Measurements from ENCODE around the gene CADPS2.

CADPS2 gene

GRCh38 chr7:122702872-122703510, 183.3 kb downstream of the CADPS2 start, which contains the start of gene RNF148:
RNF148 (minus strand) TSS chr7:122702922; CDS start chr7:122702750, 172 bp downstream.
- H3K36me3 ChIP-seq (replicated peaks; ENCODE audit: insufficient read depth, low read length) = no peaks in the 10 kb centered on the region
- H4K20me1 ChIP-seq (ENCODE audit: insufficient read depth, low read length) = no peaks in the 10 kb centered on the region
- no peaks in the 10 kb centered on the region for H3K9me3 ChIP-seq (replicated peaks; ENCODE audit: insufficient read depth, low read length)
- no peak within 1 kb of the TSS for H3K4me3 ChIP-seq (ENCODE audit: low read length)
- no peaks in the 10 kb centered on the region for H3K27me3 ChIP-seq (replicated peaks; ENCODE audit: insufficient read depth, low read length)
- no peak within 1 kb of the TSS for H3K27ac ChIP-seq (ENCODE audit: low read length)
- H3F3A ChIP-seq (ENCODE audit: insufficient read depth, low read length) = no peaks in the 10 kb centered on the region
- TF ChIP-seq EZH2phosphoT487 (IDR thresholded peaks at IDR 0.05; ENCODE audit: low read length) (no peak), EZH2 (optimal IDR thresholded peaks at IDR 0.05; ENCODE audit: low read depth, low read length) (no peak), CTCF (IDR thresholded peaks at IDR 0.05; ENCODE audit: low read length) (no peak)
- H3K79me2 ChIP-seq (ENCODE audit: low read length) = peaks cover 23% of the 10 kb centered on the region
- H3K9ac ChIP-seq (ENCODE audit: low read length) = no peak within 1 kb of the TSS
- no peaks in the 10 kb centered on the region for H3K4me1 ChIP-seq (ENCODE audit: low read length)
- no peak for DNase-seq
- H3K9me2 ChIP-seq (replicated peaks; ENCODE audit: insufficient read depth, low read length) = no peaks in the 10 kb centered on the region
- H2AFZ ChIP-seq (ENCODE audit: low read length) = no peak within 1 kb of the TSS
- no peak within 1 kb of the TSS for H3K4me2 ChIP-seq (ENCODE audit: low read depth, low read length)

GRCh38 chr7:122699017-122699416, 187.2 kb downstream of the CADPS2 start, which contains the start of gene RNF133:
RNF133 (minus strand) TSS chr7:122699117; CDS start chr7:122698918, 199 bp downstream.
- H4K20me1 ChIP-seq (ENCODE audit: insufficient read depth, low read length) = no peaks in the 10 kb centered on the region
- peaks cover 19% of the 10 kb centered on the region; the same call in 1 of the 2 replicates for H3K79me2 ChIP-seq (ENCODE audit: low read length)
- H3K27me3 ChIP-seq (replicated peaks; ENCODE audit: insufficient read depth, low read length) = no peaks in the 10 kb centered on the region
- H3K4me3 ChIP-seq (ENCODE audit: low read length) = no peak within 1 kb of the TSS
- H3K27ac ChIP-seq (ENCODE audit: low read length) = no peak within 1 kb of the TSS
- peaks cover 3% of the 10 kb centered on the region; the same call in 1 of the 2 replicates for H3K36me3 ChIP-seq (replicated peaks; ENCODE audit: insufficient read depth, low read length)
- H3K9me2 ChIP-seq (replicated peaks; ENCODE audit: insufficient read depth, low read length) = no peaks in the 10 kb centered on the region
- H2AFZ ChIP-seq (ENCODE audit: low read length) = no peak within 1 kb of the TSS
- TF ChIP-seq EZH2phosphoT487 (IDR thresholded peaks at IDR 0.05; ENCODE audit: low read length) = no peak
- no peak for TF ChIP-seq CTCF (IDR thresholded peaks at IDR 0.05; ENCODE audit: low read length)
- TF ChIP-seq EZH2 (optimal IDR thresholded peaks at IDR 0.05; ENCODE audit: low read depth, low read length) = no peak
- no peaks in the 10 kb centered on the region for H3K9me3 ChIP-seq (replicated peaks; ENCODE audit: insufficient read depth, low read length)
- DNase-seq = no peak
- no peaks in the 10 kb centered on the region for H3K4me1 ChIP-seq (ENCODE audit: low read length)
- H3K4me2 ChIP-seq (ENCODE audit: low read depth, low read length) = no peak within 1 kb of the TSS
- no peak within 1 kb of the TSS for H3K9ac ChIP-seq (ENCODE audit: low read length)
- no peaks in the 10 kb centered on the region for H3F3A ChIP-seq (ENCODE audit: insufficient read depth, low read length)

- Histone ChIP-seq H3K9me2 (replicated peaks; ENCODE audit: insufficient read depth, low read length) (no peaks in the 10 kb centered on the region), H3K27ac (ENCODE audit: low read length) (no peak overlapping the region), H3K79me2 (ENCODE audit: low read length) (peaks cover 14% of the 10 kb centered on the region; the same call in 1 of the 2 replicates), H3K9ac (ENCODE audit: low read length) (no peak overlapping the region), H3K4me3 (ENCODE audit: low read length) (no peak overlapping the region), H3K4me1 (ENCODE audit: low read length) (no peaks in the 10 kb centered on the region), H3K4me2 (ENCODE audit: low read depth, low read length) (no peak overlapping the region), H3K36me3 (replicated peaks; ENCODE audit: insufficient read depth, low read length) (peaks cover 5% of the 10 kb centered on the region; the same call in 1 of the 2 replicates), H3K9me3 (replicated peaks; ENCODE audit: insufficient read depth, low read length) (no peaks in the 10 kb centered on the region), H3F3A (ENCODE audit: insufficient read depth, low read length) (no peaks in the 10 kb centered on the region), H3K27me3 (replicated peaks; ENCODE audit: insufficient read depth, low read length) (no peaks in the 10 kb centered on the region), H2AFZ (ENCODE audit: low read length) (no peak overlapping the region), H4K20me1 (ENCODE audit: insufficient read depth, low read length) (no peaks in the 10 kb centered on the region)
- no peak for DNase-seq
- TF ChIP-seq EZH2 (optimal IDR thresholded peaks at IDR 0.05; ENCODE audit: low read depth, low read length) (no peak), CTCF (IDR thresholded peaks at IDR 0.05; ENCODE audit: low read length) (no peak), EZH2phosphoT487 (IDR thresholded peaks at IDR 0.05; ENCODE audit: low read length) (no peak)
Observed at GRCh38 chr7:122695816-122696215, 190.4 kb downstream of the CADPS2 start.

Data from MM.1S (cell line).